ENCODE measurements around the gene AMER3. TPM values are rescaled to one million over a fixed set of nuclear protein-coding genes. Genes with fewer than 3 reads are reported as not detected.

Gene AMER3
- total and polyA plus RNA-seq, 2 donors (not counting 1 experiment from before 2014, with no cell fraction given) = not detected

DNA sequence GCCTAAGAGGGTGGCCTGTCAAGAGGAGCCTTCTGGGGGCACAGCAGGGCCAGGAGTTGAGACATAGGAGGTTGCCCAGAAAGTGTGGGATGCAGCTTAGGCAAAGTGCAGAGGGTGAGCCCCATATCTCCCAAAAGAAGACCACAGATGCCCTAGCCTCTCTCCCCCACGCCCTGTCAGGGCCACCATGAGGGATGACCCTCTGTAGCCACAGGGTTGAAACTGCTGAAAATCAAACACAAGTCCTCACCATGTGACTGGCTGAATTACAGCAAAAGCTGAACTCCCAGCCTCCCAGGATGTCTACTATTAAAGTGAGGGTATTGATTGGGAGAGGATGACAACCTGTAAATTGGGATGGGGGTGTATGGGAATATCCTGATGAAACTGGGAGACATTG, 44.0 kb downstream of the AMER3 start:
- Histone ChIP-seq H3K4me2 (ENCODE audit: extremely low read depth, insufficient read depth, low read length) (no peak overlapping the region), H3K4me1 (ENCODE audit: control insufficient read depth, extremely low read depth, insufficient read depth, low read length) (no peaks in the 10 kb centered on the region), H2AFZ (ENCODE audit: low read length) (no peak overlapping the region), H3K36me3 (ENCODE audit: control insufficient read depth, insufficient read depth, low read length) (no peaks in the 10 kb centered on the region), H3K9me3 (ENCODE audit: control insufficient read depth, insufficient read depth, low read depth, low read length) (no peaks in the 10 kb centered on the region), H4K20me1 (ENCODE audit: control insufficient read depth, extremely low read depth, insufficient read depth, low read length) (no peaks in the 10 kb centered on the region), H3K4me3 (replicated peaks in 1 of 4; ENCODE audit: control extremely low read depth in 1 of 4, insufficient read depth in 1 of 4, low read depth in 3 of 4, low read length in 4 of 4) (no peak overlapping the region), H3K27me3 (ENCODE audit: control insufficient read depth, insufficient read depth, low read length) (no peaks in the 10 kb centered on the region), H3K79me2 (ENCODE audit: control insufficient read depth, insufficient read depth, low read length) (no peaks in the 10 kb centered on the region), H3K9ac (ENCODE audit: insufficient read depth, low read length) (no peak overlapping the region), H3K27ac (ENCODE audit: insufficient read depth, low read length) (no peak overlapping the region)
- TF ChIP-seq EZH2 (IDR thresholded peaks at IDR 0.05; ENCODE audit: low read length, missing control alignments) = no peak
- TF ChIP-seq, protein P1, sequence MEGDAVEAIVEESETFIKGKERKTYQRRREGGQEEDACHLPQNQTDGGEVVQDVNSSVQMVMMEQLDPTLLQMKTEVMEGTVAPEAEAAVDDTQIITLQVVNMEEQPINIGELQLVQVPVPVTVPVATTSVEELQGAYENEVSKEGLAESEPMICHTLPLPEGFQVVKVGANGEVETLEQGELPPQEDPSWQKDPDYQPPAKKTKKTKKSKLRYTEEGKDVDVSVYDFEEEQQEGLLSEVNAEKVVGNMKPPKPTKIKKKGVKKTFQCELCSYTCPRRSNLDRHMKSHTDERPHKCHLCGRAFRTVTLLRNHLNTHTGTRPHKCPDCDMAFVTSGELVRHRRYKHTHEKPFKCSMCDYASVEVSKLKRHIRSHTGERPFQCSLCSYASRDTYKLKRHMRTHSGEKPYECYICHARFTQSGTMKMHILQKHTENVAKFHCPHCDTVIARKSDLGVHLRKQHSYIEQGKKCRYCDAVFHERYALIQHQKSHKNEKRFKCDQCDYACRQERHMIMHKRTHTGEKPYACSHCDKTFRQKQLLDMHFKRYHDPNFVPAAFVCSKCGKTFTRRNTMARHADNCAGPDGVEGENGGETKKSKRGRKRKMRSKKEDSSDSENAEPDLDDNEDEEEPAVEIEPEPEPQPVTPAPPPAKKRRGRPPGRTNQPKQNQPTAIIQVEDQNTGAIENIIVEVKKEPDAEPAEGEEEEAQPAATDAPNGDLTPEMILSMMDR (conservative IDR thresholded peaks at IDR 0.05 in 1 of 2, IDR thresholded peaks at IDR 0.05 in 1 of 2; ENCODE audit: low read depth in 1 of 2, low read length in 2 of 2) = no peak
- DNase-seq (ENCODE audit: low read depth in 2 of 2) = no peak

DNA sequence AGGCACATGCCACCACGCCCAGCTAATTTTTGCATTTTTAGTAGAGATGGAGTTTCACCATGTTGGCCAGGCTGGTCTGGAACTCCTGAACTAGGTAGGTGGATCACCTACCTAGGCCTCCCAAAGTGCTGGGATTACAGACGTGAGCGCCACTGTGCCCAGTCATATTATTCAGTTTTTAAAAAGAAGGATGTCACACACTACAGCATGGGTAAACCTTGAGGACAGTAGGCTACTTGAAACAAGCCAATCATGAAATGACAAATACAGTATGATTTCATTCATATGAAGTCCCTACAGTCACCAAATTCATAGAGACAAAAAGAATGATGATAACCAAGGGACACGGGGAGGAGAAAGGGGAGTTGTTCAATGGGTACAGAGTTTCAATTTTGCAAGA, 50.3 kb downstream of the AMER3 start:
- Histone ChIP-seq H3K27me3 (ENCODE audit: control insufficient read depth, insufficient read depth, low read length) (no peaks in the 10 kb centered on the region), H3K4me2 (ENCODE audit: extremely low read depth, insufficient read depth, low read length) (no peak overlapping the region), H2AFZ (ENCODE audit: low read length) (no peak overlapping the region), H3K36me3 (ENCODE audit: control insufficient read depth, insufficient read depth, low read length) (no peaks in the 10 kb centered on the region), H4K20me1 (ENCODE audit: control insufficient read depth, extremely low read depth, insufficient read depth, low read length) (no peaks in the 10 kb centered on the region), H3K9me3 (ENCODE audit: control insufficient read depth, insufficient read depth, low read depth, low read length) (no peaks in the 10 kb centered on the region), H3K79me2 (ENCODE audit: control insufficient read depth, insufficient read depth, low read length) (no peaks in the 10 kb centered on the region), H3K4me3 (replicated peaks in 1 of 4; ENCODE audit: control extremely low read depth in 1 of 4, insufficient read depth in 1 of 4, low read depth in 3 of 4, low read length in 4 of 4) (no peak overlapping the region), H3K9ac (ENCODE audit: insufficient read depth, low read length) (no peak overlapping the region), H3K4me1 (ENCODE audit: control insufficient read depth, extremely low read depth, insufficient read depth, low read length) (no peaks in the 10 kb centered on the region), H3K27ac (ENCODE audit: insufficient read depth, low read length) (no peak overlapping the region)
- no peak for TF ChIP-seq EZH2 (IDR thresholded peaks at IDR 0.05; ENCODE audit: low read length, missing control alignments)
- TF ChIP-seq, protein P1 (conservative IDR thresholded peaks at IDR 0.05 in 1 of 2, IDR thresholded peaks at IDR 0.05 in 1 of 2; ENCODE audit: low read depth in 1 of 2, low read length in 2 of 2) = no peak
- DNase-seq (ENCODE audit: low read depth in 2 of 2) = no peak

DNA sequence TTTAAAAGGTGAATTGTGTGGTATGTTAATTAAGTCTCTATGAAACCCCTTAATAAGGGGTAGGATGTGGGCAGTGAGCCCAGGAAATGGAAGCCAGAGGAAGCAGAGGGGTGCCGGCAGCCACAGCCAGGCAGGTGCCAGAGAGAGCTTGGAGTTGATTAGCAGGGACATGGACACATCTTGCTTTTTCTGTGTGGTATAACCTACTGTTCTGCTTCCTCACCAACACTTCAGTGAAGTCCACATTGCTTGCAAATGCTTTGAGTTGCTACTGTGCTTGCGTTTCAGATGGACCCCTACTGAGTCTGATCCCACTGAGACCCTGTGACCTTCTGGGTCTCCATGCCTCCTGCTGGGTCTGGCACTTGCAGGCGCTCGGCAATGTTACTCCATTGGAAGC, 51.0 kb downstream of the AMER3 start:
- Histone ChIP-seq H4K20me1 (ENCODE audit: control insufficient read depth, extremely low read depth, insufficient read depth, low read length) (no peaks in the 10 kb centered on the region), H3K4me1 (ENCODE audit: control insufficient read depth, extremely low read depth, insufficient read depth, low read length) (no peaks in the 10 kb centered on the region), H2AFZ (ENCODE audit: low read length) (no peak overlapping the region), H3K27me3 (ENCODE audit: control insufficient read depth, insufficient read depth, low read length) (no peaks in the 10 kb centered on the region), H3K4me2 (ENCODE audit: extremely low read depth, insufficient read depth, low read length) (no peak overlapping the region), H3K9me3 (ENCODE audit: control insufficient read depth, insufficient read depth, low read depth, low read length) (no peaks in the 10 kb centered on the region), H3K27ac (ENCODE audit: insufficient read depth, low read length) (no peak overlapping the region), H3K4me3 (replicated peaks in 1 of 4; ENCODE audit: control extremely low read depth in 1 of 4, insufficient read depth in 1 of 4, low read depth in 3 of 4, low read length in 4 of 4) (no peak overlapping the region), H3K36me3 (ENCODE audit: control insufficient read depth, insufficient read depth, low read length) (no peaks in the 10 kb centered on the region), H3K79me2 (ENCODE audit: control insufficient read depth, insufficient read depth, low read length) (no peaks in the 10 kb centered on the region), H3K9ac (ENCODE audit: insufficient read depth, low read length) (no peak overlapping the region)
- DNase-seq (ENCODE audit: low read depth in 2 of 2) = no peak
- TF ChIP-seq, protein P1 (conservative IDR thresholded peaks at IDR 0.05 in 1 of 2, IDR thresholded peaks at IDR 0.05 in 1 of 2; ENCODE audit: low read depth in 1 of 2, low read length in 2 of 2) = no peak
- no peak for TF ChIP-seq EZH2 (IDR thresholded peaks at IDR 0.05; ENCODE audit: low read length, missing control alignments)

Measured in fibroblast of lung (primary cell).